Chondrocyte (in vitro differentiated cells): ENCODE results near the gene MYL4. TPM values are rescaled to one million over a fixed set of nuclear protein-coding genes. Genes with fewer than 3 reads are reported as not detected.

ENCODE experiments used
- DNase-seq: peaks from one replicate; pipeline ENCODE4 v3.0.0; 2021; ENCODE audit warnings: mixed read lengths, low spot score
- H3K27ac Mint-ChIP-seq: one replicate; pipeline ENCODE4 v1.8.0; 2021; ENCODE audit warnings: mild to moderate bottlenecking, moderate library complexity, mixed read lengths; ENCODE audit not compliant: unreplicated experiment
- H3K27me3 Mint-ChIP-seq: 2 replicates; pipeline ENCODE4 v1.8.0; 2021; ENCODE audit warnings: low read depth, mixed read lengths
- H3K36me3 Mint-ChIP-seq: 2 replicates; pipeline ENCODE4 v1.8.0; 2021; ENCODE audit warnings: low read depth, mixed read lengths
- H3K4me1 Mint-ChIP-seq: 2 replicates; pipeline ENCODE4 v1.8.0; 2021; ENCODE audit warnings: low read depth, mild to moderate bottlenecking, mixed read lengths
- H3K4me3 Mint-ChIP-seq: one replicate; pipeline ENCODE4 v1.8.0; 2021; ENCODE audit warnings: mild to moderate bottlenecking, moderate library complexity, mixed read lengths; ENCODE audit not compliant: unreplicated experiment
- H3K9me3 Mint-ChIP-seq: 2 replicates; pipeline ENCODE4 v1.8.0; 2021; ENCODE audit warnings: low read depth, mixed read lengths
- total RNA-seq: library from RNA; stranded (reverse); gene quantifications from 3 replicates; pipeline ENCODE4 v1.2.1, GENCODE V29; 2021
- TF ChIP-seq, protein P1 (sequence below): fragments of 200-600 bp; sonication (generic); IDR thresholded peaks from 2 replicates; pipeline ENCODE4 v1.5.0; 2021; ENCODE audit warnings: antibody characterized with exemption, mild to moderate bottlenecking, moderate library complexity

MYL4 gene
- total RNA-seq, 1 donor from 2014 or later = 1.9 TPM

- Mint-ChIP-seq H3K4me1 (peaks cover 4% of the 10 kb centered on the region), H3K27ac (no peak overlapping the region), H3K9me3 (peaks cover 2% of the 10 kb centered on the region), H3K36me3 (no peaks in the 10 kb centered on the region), H3K27me3 (no peaks in the 10 kb centered on the region), H3K4me3 (no peak overlapping the region)
- DNase-seq = no peak
- TF ChIP-seq, protein P1, sequence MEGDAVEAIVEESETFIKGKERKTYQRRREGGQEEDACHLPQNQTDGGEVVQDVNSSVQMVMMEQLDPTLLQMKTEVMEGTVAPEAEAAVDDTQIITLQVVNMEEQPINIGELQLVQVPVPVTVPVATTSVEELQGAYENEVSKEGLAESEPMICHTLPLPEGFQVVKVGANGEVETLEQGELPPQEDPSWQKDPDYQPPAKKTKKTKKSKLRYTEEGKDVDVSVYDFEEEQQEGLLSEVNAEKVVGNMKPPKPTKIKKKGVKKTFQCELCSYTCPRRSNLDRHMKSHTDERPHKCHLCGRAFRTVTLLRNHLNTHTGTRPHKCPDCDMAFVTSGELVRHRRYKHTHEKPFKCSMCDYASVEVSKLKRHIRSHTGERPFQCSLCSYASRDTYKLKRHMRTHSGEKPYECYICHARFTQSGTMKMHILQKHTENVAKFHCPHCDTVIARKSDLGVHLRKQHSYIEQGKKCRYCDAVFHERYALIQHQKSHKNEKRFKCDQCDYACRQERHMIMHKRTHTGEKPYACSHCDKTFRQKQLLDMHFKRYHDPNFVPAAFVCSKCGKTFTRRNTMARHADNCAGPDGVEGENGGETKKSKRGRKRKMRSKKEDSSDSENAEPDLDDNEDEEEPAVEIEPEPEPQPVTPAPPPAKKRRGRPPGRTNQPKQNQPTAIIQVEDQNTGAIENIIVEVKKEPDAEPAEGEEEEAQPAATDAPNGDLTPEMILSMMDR = no peak
Observed at GRCh38 chr17:47197821-47198220, 11.3 kb upstream of the MYL4 start.

DNA sequence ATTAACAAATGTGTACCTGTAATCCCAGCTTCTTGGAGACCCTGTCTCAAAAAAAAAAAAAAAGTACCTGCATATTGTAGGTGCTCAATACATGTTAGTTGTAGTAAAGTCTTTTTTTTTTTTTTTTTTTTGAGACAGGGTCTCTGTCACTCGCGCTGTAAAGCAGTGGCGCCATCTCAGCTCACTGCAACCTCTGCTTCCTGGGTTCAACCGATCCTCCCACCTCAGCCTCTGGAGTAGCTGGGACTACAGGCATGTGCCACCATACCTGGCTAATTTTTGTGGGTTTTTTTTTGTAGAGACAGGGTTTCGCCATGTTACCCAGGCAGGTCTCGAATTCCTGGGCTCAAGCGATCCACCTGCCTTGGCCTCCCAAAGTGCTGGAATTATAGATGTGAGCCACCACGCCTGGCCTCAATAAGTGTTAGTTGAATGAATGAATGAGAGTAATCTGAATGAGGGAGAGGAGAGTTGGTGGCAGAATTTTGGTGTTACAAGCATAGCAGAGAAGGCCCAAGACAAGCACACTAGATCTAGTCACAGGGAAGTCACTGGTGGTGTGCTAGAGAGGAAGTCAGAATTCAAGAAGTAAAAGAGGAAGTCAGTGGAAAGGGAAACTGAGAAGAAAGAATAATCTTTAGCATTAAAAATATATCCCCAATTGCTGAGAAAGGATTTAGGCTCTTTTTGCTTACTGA is 9.4 kb upstream of the MYL4 start:
- Mint-ChIP-seq H3K9me3 (no peaks in the 10 kb centered on the region), H3K27ac (no peak overlapping the region), H3K4me1 (peaks cover 16% of the 10 kb centered on the region), H3K4me3 (no peak overlapping the region), H3K36me3 (no peaks in the 10 kb centered on the region), H3K27me3 (no peaks in the 10 kb centered on the region)
- DNase-seq = no peak
- TF ChIP-seq, protein P1 = no peak

GRCh38 chr17:47200325-47200664 is 8.9 kb upstream of the MYL4 start:
- no peak for DNase-seq
- H3K4me3 Mint-ChIP-seq = no peak overlapping the region
- H3K27ac Mint-ChIP-seq = no peak overlapping the region
- TF ChIP-seq, protein P1 = no peak
- no peaks in the 10 kb centered on the region for H3K27me3 Mint-ChIP-seq
- H3K36me3 Mint-ChIP-seq = no peaks in the 10 kb centered on the region
- H3K9me3 Mint-ChIP-seq = no peaks in the 10 kb centered on the region
- peaks cover 21% of the 10 kb centered on the region for H3K4me1 Mint-ChIP-seq

DNA sequence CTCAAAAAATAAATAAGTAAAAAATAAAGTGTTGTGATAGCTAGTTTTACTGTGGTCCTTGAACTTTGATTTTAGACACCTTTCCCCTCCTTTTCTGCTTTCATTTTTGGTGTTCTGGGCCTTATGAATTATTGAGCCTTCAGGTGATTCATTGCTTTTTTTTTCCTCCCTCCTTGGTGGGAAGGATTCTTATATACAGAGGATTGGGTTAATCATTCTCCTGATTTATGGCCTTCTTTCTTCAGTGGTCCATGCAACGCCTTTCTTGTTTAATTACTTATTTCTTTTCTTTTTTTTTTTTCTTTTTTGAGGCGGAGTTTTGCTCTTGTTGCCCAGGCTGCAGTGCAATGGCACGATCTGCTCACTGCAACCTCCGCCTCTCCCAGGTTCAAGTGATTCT is 8.0 kb upstream of the MYL4 start:
- Mint-ChIP-seq H3K9me3 (no peaks in the 10 kb centered on the region), H3K27me3 (no peaks in the 10 kb centered on the region), H3K27ac (no peak overlapping the region), H3K4me1 (peaks cover 30% of the 10 kb centered on the region), H3K36me3 (no peaks in the 10 kb centered on the region), H3K4me3 (no peak overlapping the region)
- TF ChIP-seq, protein P1 = no peak
- no peak for DNase-seq

GRCh38 chr17:47203984-47204721 is 5.0 kb upstream of the MYL4 start:
- TF ChIP-seq, protein P1 = no peak
- peaks cover 45% of the 10 kb centered on the region for H3K4me1 Mint-ChIP-seq
- H3K9me3 Mint-ChIP-seq = no peaks in the 10 kb centered on the region
- H3K27ac Mint-ChIP-seq = peak overlapping the region; percentile 91
- H3K27me3 Mint-ChIP-seq = no peaks in the 10 kb centered on the region
- DNase-seq = no peak
- no peaks in the 10 kb centered on the region for H3K36me3 Mint-ChIP-seq
- no peak overlapping the region for H3K4me3 Mint-ChIP-seq
